K562 (cell line): ENCODE measurements around the gene OXSR1. TPM values are rescaled to one million over a fixed set of nuclear protein-coding genes. Genes with fewer than 3 reads are reported as not detected.

Experiments
- ARID2 ChIP-seq: fragments of 450-650 bp; IDR thresholded peaks from 2 replicates; pipeline ENCODE4 v1.6.1; 2017; ENCODE audit warnings: antibody characterized with exemption, mild to moderate bottlenecking
- CXXC5 ChIP-seq: fragments of 250-450 bp; sonication (Bioruptor Pico); IDR thresholded peaks from 2 replicates; pipeline ENCODE4 v1.8.0; 2022; ENCODE audit warnings: inconsistent platforms, mild to moderate bottlenecking, moderate library complexity
- DIDO1 ChIP-seq: fragments of 450-650 bp; IDR thresholded peaks from 2 replicates; pipeline ENCODE4 v1.6.1; 2016; ENCODE audit warnings: low read depth, missing biosample characterization, missing genetic modification characterization
- EHMT2 ChIP-seq: fragments of 450-650 bp; IDR thresholded peaks from 2 replicates; pipeline ENCODE4 v1.6.1; 2018; ENCODE audit warnings: antibody characterized with exemption
- NFYB ChIP-seq: IDR thresholded peaks from 2 replicates; pipeline ENCODE4 v1.6.1; 2011; ENCODE audit warnings: mild to moderate bottlenecking, moderate library complexity; ENCODE audit not compliant: insufficient read length; ENCODE audit errors: extremely low read depth
- POLR2B ChIP-seq: fragments of 450-650 bp; IDR thresholded peaks from 2 replicates; pipeline ENCODE4 v1.6.1; 2018; ENCODE audit warnings: low read depth; ENCODE audit not compliant: partially characterized antibody
- SRSF1 ChIP-seq: fragments of 200-400 bp; formaldehyde crosslinking; IDR thresholded peaks from 2 replicates; pipeline ENCODE4 v1.6.1; 2017; ENCODE audit warnings: mild to moderate bottlenecking, low read depth, low read length, moderate library complexity
- STAG1 ChIP-seq: sonication (generic); formaldehyde crosslinking; IDR thresholded peaks from 2 replicates; pipeline ENCODE4 v1.5.0; 2020; ENCODE audit warnings: missing genetic modification reagents, borderline replicate concordance
- ZBTB33 ChIP-seq: sonication (generic); formaldehyde crosslinking; IDR thresholded peaks from 2 replicates; pipeline ENCODE4 v1.8.1; 2023; ENCODE audit warnings: mild to moderate bottlenecking, missing genetic modification reagents
- ZNF318 ChIP-seq, 2 experiments: fragments of 450-650 bp; IDR thresholded peaks; 2 replicates each; pipeline ENCODE4 v1.6.1; 2016; ENCODE audit warnings: mild to moderate bottlenecking in 2 of 2, borderline replicate concordance in 1 of 2, low read depth in 1 of 2, moderate library complexity in 1 of 2
- ZNF592 ChIP-seq: fragments of 450-650 bp; IDR thresholded peaks from 2 replicates; pipeline ENCODE4 v1.6.1; 2017; ENCODE audit warnings: antibody characterized with exemption, mild to moderate bottlenecking
- ZNF766 ChIP-seq: fragments of 200-800 bp; sonication (Bioruptor generic); conservative IDR thresholded peaks from 2 replicates; pipeline ENCODE4 v1.6.1; 2016; ENCODE audit warnings: missing genetic modification characterization, missing compliant biosample characterization
- polyA plus RNA-seq, 8 experiments: library from polyadenylated mRNA; depleted of rRNA in 4 of 8; stranded (reverse) in 5 of 8; unstranded in 3 of 8; fragments of >200 nt; fragmentation: Nextera tagmentation in 2 of 8; fragmentation: Illumina TruSeq in 1 of 8; extraction: Ambion mirVana in 2 of 8; extraction: Trizol in 1 of 8; gene quantifications; 2 replicates each; pipeline versions ENCODE4 v1.2.1 to v1.2.3, GENCODE V29; 2011 to 2014; ENCODE audit warnings: inconsistent platforms in 1 of 8, missing spikeins in 1 of 8
- total RNA-seq, 7 experiments: library from RNA; depleted of rRNA in 6 of 7; stranded (reverse); fragments of >200 nt in 6 of 7; fragmentation: Illumina TruSeq in 2 of 7; extraction: Trizol in 2 of 7; gene quantifications; 2 replicates each; pipeline versions ENCODE4 v1.2.1 to v1.2.3, GENCODE V29; 2011 to 2021; ENCODE audit warnings: low replicate concordance in 1 of 7

OXSR1 gene
- total and polyA plus RNA-seq, 9 of the 15 experiments (the other 6 are each of a cell fraction or from before 2014, with no cell fraction given), result 15.7 to 87.6 (median 48.7) TPM

GRCh38 chr3:38164643-38164951 lies 740 bp upstream of the OXSR1 start (continued):
- no peak for TF ChIP-seq ZNF318 (IDR thresholded peaks at IDR 0.05; ENCODE audit: borderline replicate concordance in 1 of 2, low read depth in 1 of 2)
- no peak for TF ChIP-seq CXXC5 (CRISPR knock-in tag)
- no peak for TF ChIP-seq ZNF766
- no peak for TF ChIP-seq ARID2
- TF ChIP-seq NFYB, result no peak
- TF ChIP-seq EHMT2, result no peak
- TF ChIP-seq DIDO1, result no peak
- peak; percentile 62 for TF ChIP-seq POLR2B
- no peak for TF ChIP-seq SRSF1
- TF ChIP-seq ZBTB33 (CRISPR knock-in tag), result peak; percentile 64; the same call in 1 of the 2 replicates
- peak; percentile 50; the same call in 1 of the 2 replicates for TF ChIP-seq ZNF592
- TF ChIP-seq STAG1, result no peak
